Spleen (tissue), 11 donors: ENCODE data around the gene SIK3. TPM values are rescaled to one million over a fixed set of nuclear protein-coding genes. Genes with fewer than 3 reads are reported as not detected.

Experiments used
- DNase-seq: peaks from one replicate; pipeline ENCODE4 v3.0.0-alpha.2; 2020
- H3K27ac ChIP-seq, 8 donors: fragments of 200-600 bp; sonication (generic) in 7 of 8; 1 replicate in 4 of 8; 2 replicates in 4 of 8; pipeline versions ENCODE4 v1.5.0 to v1.8.0; 2016 to 2021; ENCODE audit warnings: inconsistent platforms in 4 of 8, mild to moderate bottlenecking in 4 of 8, moderate library complexity in 1 of 8
- H3K27me3 ChIP-seq, 7 donors: fragments of 200-600 bp; sonication (generic) in 6 of 7; replicated peaks in 1 of 7; 1 replicate in 4 of 7; 2 replicates in 3 of 7; pipeline versions ENCODE4 v1.5.0 to v1.8.0; 2016 to 2021; ENCODE audit warnings: inconsistent platforms in 3 of 7, mild to moderate bottlenecking in 1 of 7
- H3K36me3 ChIP-seq, 6 donors: fragments of 200-600 bp; sonication (generic) in 5 of 6; 1 replicate in 4 of 6; 2 replicates in 2 of 6; pipeline versions ENCODE4 v1.5.0 to v1.8.0; 2016 to 2021; ENCODE audit warnings: inconsistent platforms in 2 of 6
- H3K4me1 ChIP-seq, 6 donors: fragments of 200-600 bp; sonication (generic) in 5 of 6; 1 replicate in 3 of 6; 2 replicates in 3 of 6; pipeline versions ENCODE4 v1.5.0 to v1.8.0; 2016 to 2021; ENCODE audit warnings: inconsistent platforms in 3 of 6
- H3K4me3 ChIP-seq, 8 donors: fragments of 200-600 bp; sonication (generic) in 7 of 8; 1 replicate in 4 of 8; 2 replicates in 4 of 8; pipeline versions ENCODE4 v1.5.0 to v1.8.0; 2016 to 2021; ENCODE audit warnings: inconsistent platforms in 4 of 8, mild to moderate bottlenecking in 4 of 8, moderate library complexity in 2 of 8
- H3K9me3 ChIP-seq, 8 donors: fragments of 200-600 bp; sonication (generic) in 7 of 8; 1 replicate in 4 of 8; 2 replicates in 4 of 8; pipeline versions ENCODE4 v1.5.0 to v1.8.0; 2016 to 2021; ENCODE audit warnings: inconsistent platforms in 4 of 8
- CTCF ChIP-seq, 11 experiments: fragments of 200-600 bp in 7 of 11; fragments of 450-650 bp in 4 of 11; sonication (generic) in 4 of 11; IDR thresholded peaks in 8 of 11; conservative IDR thresholded peaks in 3 of 11; 1 replicate in 7 of 11; 2 replicates in 4 of 11; pipeline versions ENCODE4 v1.4.0 to v1.8.0; 2016 to 2021; ENCODE audit warnings: antibody characterized with exemption in 11 of 11, inconsistent platforms in 4 of 11, mild to moderate bottlenecking in 1 of 11
- POLR2A ChIP-seq, 3 donors: fragments of 450-650 bp; IDR thresholded peaks; one replicate each; pipeline ENCODE4 v1.5.1; 2017; ENCODE audit warnings: antibody characterized with exemption in 3 of 3, mild to moderate bottlenecking in 1 of 3
- POLR2AphosphoS5 ChIP-seq, 3 donors: sonication (generic); formaldehyde crosslinking; IDR thresholded peaks; one replicate each; pipeline ENCODE4 v1.5.1; 2017; ENCODE audit warnings: antibody characterized with exemption in 3 of 3
- WGBS, 5 donors: extraction: QIAGEN DNeasy Blood & Tissue Kit in 3 of 5; methylation state at CpG; one replicate each; pipeline versions ENCODE4 v1.1.5 to v1.1.7; 2013 to 2018; 5-methylcytosine and 5-hydroxymethylcytosine counted together
- intact Hi-C: fragments of 100-400 bp; cut with DNase I; formaldehyde crosslinking; loops from one replicate; pipeline ENCODE4 v1.15.0; 2023; ENCODE audit warnings: low total_unique reads
- polyA plus RNA-seq, 3 donors: library from polyadenylated mRNA; stranded (reverse); fragments of 200-250 nt; gene quantifications; one replicate each; pipeline ENCODE4 v1.2.1, GENCODE V29; 2013
- total RNA-seq, 7 donors: library from RNA; depleted of rRNA in 3 of 7; stranded (reverse); fragments of >200 nt in 3 of 7; fragmentation: NEBNext Ultra II Directional in 4 of 7; extraction: Animal tissue kit (Norgen Biotek cat#: 25700) in 4 of 7; gene quantifications; one replicate each; pipeline versions ENCODE4 v1.1.0 to v1.2.1, GENCODE V29; 2016 to 2021
- donor health status: healthy with polysubstance abuse.
- donor health status: DM: no; HTN: no; CAD: no; lungs with moderate emphysema.
- donor health status: DM: no; HTN: no; CAD: no.
- donor health status: Bipolar disorder and iron deficiency.
- donor health status: healthy.
- donor health status: DM: no; HTN: no; CAD: no.
- donor health status: DM: yes; HTN: yes; CAD: no.

SIK3 gene
- total and polyA plus RNA-seq, 10 donors: 7.8 to 112 (median 67.6) TPM

- intact Hi-C loops: no loop called here
- no peak for DNase-seq
Observed at GRCh38 chr11:117087446-117087845, 10.8 kb downstream of the SIK3 start.

GRCh38 chr11:117084992-117085391, 13.2 kb downstream of the SIK3 start:
- intact Hi-C loops: no loop called here

More at GRCh38 chr11:117087446-117087845, 10.8 kb downstream of the SIK3 start:
- WGBS, 5 donors: 66 to 77% (median 72%) methylated on average over 3 of the region's 3 CpGs
- H3K27ac ChIP-seq: no peak overlapping the region
- TF ChIP-seq POLR2AphosphoS5 (IDR thresholded peaks at IDR 0.05) (no peak), POLR2A (IDR thresholded peaks at IDR 0.05) (no peak), CTCF (IDR thresholded peaks at IDR 0.05 in 8 of 11, conservative IDR thresholded peaks at IDR 0.05 in 3 of 11) (no peak)
- peaks cover 0 to 7% (median 0%) of the 10 kb centered on the region in 6 donors for H3K36me3 ChIP-seq
- peaks cover 12 to 100% (median 42%) of the 10 kb centered on the region in 6 donors for H3K4me1 ChIP-seq
- no peaks in the 10 kb centered on the region for H3K27me3 ChIP-seq
- no peaks in the 10 kb centered on the region for H3K9me3 ChIP-seq
- H3K4me3 ChIP-seq: no peak overlapping the region

GRCh38 chr11:117083011-117083935, 15.0 kb downstream of the SIK3 start:
- intact Hi-C loops: no loop called here
- no peaks in the 10 kb centered on the region for H3K9me3 ChIP-seq
- DNase-seq: no peak
- peak overlapping the region in 1 of 8 donors; percentile 27 for H3K27ac ChIP-seq
- 71 to 84% (median 79%) methylated on average over 5 of the region's 5 CpGs for WGBS, 5 donors
- H3K36me3 ChIP-seq: peaks cover 0 to 7% (median 0%) of the 10 kb centered on the region in 6 donors
- no peak overlapping the region for H3K4me3 ChIP-seq
- no peaks in the 10 kb centered on the region for H3K27me3 ChIP-seq
- H3K4me1 ChIP-seq: peaks cover 12 to 100% (median 52%) of the 10 kb centered on the region in 6 donors
- TF ChIP-seq CTCF (IDR thresholded peaks at IDR 0.05 in 8 of 11, conservative IDR thresholded peaks at IDR 0.05 in 3 of 11) (no peak), POLR2AphosphoS5 (IDR thresholded peaks at IDR 0.05) (no peak), POLR2A (IDR thresholded peaks at IDR 0.05) (no peak)

More at GRCh38 chr11:117084992-117085391, 13.2 kb downstream of the SIK3 start:
- Histone ChIP-seq H3K4me1 (peaks cover 11 to 100% (median 50%) of the 10 kb centered on the region in 6 donors), H3K27me3 (no peaks in the 10 kb centered on the region), H3K36me3 (peaks cover 0 to 7% (median 0%) of the 10 kb centered on the region in 6 donors), H3K9me3 (no peaks in the 10 kb centered on the region), H3K4me3 (no peak overlapping the region), H3K27ac (no peak overlapping the region)
- TF ChIP-seq CTCF (IDR thresholded peaks at IDR 0.05 in 8 of 11, conservative IDR thresholded peaks at IDR 0.05 in 3 of 11): no peak
- no peak for DNase-seq
- WGBS, 5 donors: 94 to 98% (median 97%) methylated on average over 4 of the region's 4 CpGs

GRCh38 chr11:117081908-117082307, 16.3 kb downstream of the SIK3 start:
- intact Hi-C loops: no loop called here
- H3K4me3 ChIP-seq: no peak overlapping the region
- no peak overlapping the region for H3K27ac ChIP-seq
- peaks cover 26 to 100% (median 58%) of the 10 kb centered on the region in 6 donors for H3K4me1 ChIP-seq
- no peak for DNase-seq
- no peaks in the 10 kb centered on the region for H3K27me3 ChIP-seq
- WGBS, 5 donors: 98 to 100% (median 98%) methylated on average over 1 of the region's 1 CpG
- peaks cover 0 to 7% (median 0%) of the 10 kb centered on the region in 6 donors for H3K36me3 ChIP-seq
- H3K9me3 ChIP-seq: no peaks in the 10 kb centered on the region
- TF ChIP-seq CTCF (IDR thresholded peaks at IDR 0.05 in 8 of 11, conservative IDR thresholded peaks at IDR 0.05 in 3 of 11): no peak
- TF ChIP-seq POLR2A (IDR thresholded peaks at IDR 0.05): no peak
- TF ChIP-seq POLR2AphosphoS5 (IDR thresholded peaks at IDR 0.05): no peak
